Loucy (cell line): ENCODE measurements around the gene IL24.
A peak's percentile ranks its signal among the peaks of the same experiment; 100 is the strongest.

ENCODE experiments used
- EZH2phosphoT487 ChIP-seq: fragments of 200-600 bp; IDR thresholded peaks from 2 replicates; pipeline ENCODE4 v1.6.1; 2018; ENCODE audit warnings: antibody characterized with exemption, mild to moderate bottlenecking, moderate library complexity, borderline replicate concordance
- TF ChIP-seq, protein P1 (sequence below): fragments of 200-600 bp; sonication (generic); conservative IDR thresholded peaks from 2 replicates; pipeline ENCODE4 v1.5.1; 2014; ENCODE audit warnings: mild to moderate bottlenecking, antibody characterized with exemption, low read length

DNA sequence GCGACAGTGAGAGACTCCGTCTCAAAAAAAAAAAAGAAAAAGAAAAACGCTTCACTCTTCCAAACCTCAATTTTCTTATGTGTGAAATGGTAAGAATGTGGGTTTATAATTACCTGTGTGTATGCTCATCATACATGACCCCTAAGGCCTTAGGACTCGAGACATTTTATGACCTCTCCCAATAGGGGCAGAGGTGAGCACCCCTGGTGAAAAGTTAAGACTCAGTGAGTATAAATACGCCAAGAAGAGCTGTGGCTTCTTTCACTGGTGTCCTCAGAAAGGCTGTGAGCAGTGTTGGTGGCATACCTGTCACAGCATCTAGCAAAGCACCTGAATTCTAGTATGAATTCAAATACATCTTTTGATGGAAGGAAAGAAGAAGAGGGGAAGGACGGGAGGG is 32.3 kb downstream of the IL24 start:
- TF ChIP-seq, protein P1, sequence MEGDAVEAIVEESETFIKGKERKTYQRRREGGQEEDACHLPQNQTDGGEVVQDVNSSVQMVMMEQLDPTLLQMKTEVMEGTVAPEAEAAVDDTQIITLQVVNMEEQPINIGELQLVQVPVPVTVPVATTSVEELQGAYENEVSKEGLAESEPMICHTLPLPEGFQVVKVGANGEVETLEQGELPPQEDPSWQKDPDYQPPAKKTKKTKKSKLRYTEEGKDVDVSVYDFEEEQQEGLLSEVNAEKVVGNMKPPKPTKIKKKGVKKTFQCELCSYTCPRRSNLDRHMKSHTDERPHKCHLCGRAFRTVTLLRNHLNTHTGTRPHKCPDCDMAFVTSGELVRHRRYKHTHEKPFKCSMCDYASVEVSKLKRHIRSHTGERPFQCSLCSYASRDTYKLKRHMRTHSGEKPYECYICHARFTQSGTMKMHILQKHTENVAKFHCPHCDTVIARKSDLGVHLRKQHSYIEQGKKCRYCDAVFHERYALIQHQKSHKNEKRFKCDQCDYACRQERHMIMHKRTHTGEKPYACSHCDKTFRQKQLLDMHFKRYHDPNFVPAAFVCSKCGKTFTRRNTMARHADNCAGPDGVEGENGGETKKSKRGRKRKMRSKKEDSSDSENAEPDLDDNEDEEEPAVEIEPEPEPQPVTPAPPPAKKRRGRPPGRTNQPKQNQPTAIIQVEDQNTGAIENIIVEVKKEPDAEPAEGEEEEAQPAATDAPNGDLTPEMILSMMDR = 0 out of 2 replicates have a peak, but pooled peaks have one; percentile 13
- TF ChIP-seq EZH2phosphoT487 = no peak
